Chondrocyte (in vitro differentiated cells): ENCODE measurements around the gene FREM2. TPM values are rescaled to one million over a fixed set of nuclear protein-coding genes. Genes with fewer than 3 reads are reported as not detected.

Source experiments
- DNase-seq: peaks from one replicate; pipeline ENCODE4 v3.0.0; 2021; ENCODE audit warnings: mixed read lengths, low spot score
- H3K27ac Mint-ChIP-seq: one replicate; pipeline ENCODE4 v1.8.0; 2021; ENCODE audit warnings: mild to moderate bottlenecking, moderate library complexity, mixed read lengths; ENCODE audit not compliant: unreplicated experiment
- H3K27me3 Mint-ChIP-seq: 2 replicates; pipeline ENCODE4 v1.8.0; 2021; ENCODE audit warnings: low read depth, mixed read lengths
- H3K36me3 Mint-ChIP-seq: 2 replicates; pipeline ENCODE4 v1.8.0; 2021; ENCODE audit warnings: low read depth, mixed read lengths
- H3K4me1 Mint-ChIP-seq: 2 replicates; pipeline ENCODE4 v1.8.0; 2021; ENCODE audit warnings: low read depth, mild to moderate bottlenecking, mixed read lengths
- H3K4me3 Mint-ChIP-seq: one replicate; pipeline ENCODE4 v1.8.0; 2021; ENCODE audit warnings: mild to moderate bottlenecking, moderate library complexity, mixed read lengths; ENCODE audit not compliant: unreplicated experiment
- H3K9me3 Mint-ChIP-seq: 2 replicates; pipeline ENCODE4 v1.8.0; 2021; ENCODE audit warnings: low read depth, mixed read lengths
- total RNA-seq: library from RNA; stranded (reverse); gene quantifications from 3 replicates; pipeline ENCODE4 v1.2.1, GENCODE V29; 2021
- TF ChIP-seq, protein P1 (sequence below): fragments of 200-600 bp; sonication (generic); IDR thresholded peaks from 2 replicates; pipeline ENCODE4 v1.5.0; 2021; ENCODE audit warnings: antibody characterized with exemption, mild to moderate bottlenecking, moderate library complexity

The FREM2 gene
- total RNA-seq, 1 donor from 2014 or later = 0.07 TPM

- TF ChIP-seq, protein P1, sequence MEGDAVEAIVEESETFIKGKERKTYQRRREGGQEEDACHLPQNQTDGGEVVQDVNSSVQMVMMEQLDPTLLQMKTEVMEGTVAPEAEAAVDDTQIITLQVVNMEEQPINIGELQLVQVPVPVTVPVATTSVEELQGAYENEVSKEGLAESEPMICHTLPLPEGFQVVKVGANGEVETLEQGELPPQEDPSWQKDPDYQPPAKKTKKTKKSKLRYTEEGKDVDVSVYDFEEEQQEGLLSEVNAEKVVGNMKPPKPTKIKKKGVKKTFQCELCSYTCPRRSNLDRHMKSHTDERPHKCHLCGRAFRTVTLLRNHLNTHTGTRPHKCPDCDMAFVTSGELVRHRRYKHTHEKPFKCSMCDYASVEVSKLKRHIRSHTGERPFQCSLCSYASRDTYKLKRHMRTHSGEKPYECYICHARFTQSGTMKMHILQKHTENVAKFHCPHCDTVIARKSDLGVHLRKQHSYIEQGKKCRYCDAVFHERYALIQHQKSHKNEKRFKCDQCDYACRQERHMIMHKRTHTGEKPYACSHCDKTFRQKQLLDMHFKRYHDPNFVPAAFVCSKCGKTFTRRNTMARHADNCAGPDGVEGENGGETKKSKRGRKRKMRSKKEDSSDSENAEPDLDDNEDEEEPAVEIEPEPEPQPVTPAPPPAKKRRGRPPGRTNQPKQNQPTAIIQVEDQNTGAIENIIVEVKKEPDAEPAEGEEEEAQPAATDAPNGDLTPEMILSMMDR = no peak
- Mint-ChIP-seq H3K27me3 (no peaks in the 10 kb centered on the region), H3K27ac (no peak overlapping the region), H3K4me3 (no peak overlapping the region), H3K4me1 (no peaks in the 10 kb centered on the region), H3K9me3 (no peaks in the 10 kb centered on the region), H3K36me3 (no peaks in the 10 kb centered on the region)
- DNase-seq = no peak
Observed at GRCh38 chr13:38705365-38705764, 18.5 kb downstream of the FREM2 start.

DNA sequence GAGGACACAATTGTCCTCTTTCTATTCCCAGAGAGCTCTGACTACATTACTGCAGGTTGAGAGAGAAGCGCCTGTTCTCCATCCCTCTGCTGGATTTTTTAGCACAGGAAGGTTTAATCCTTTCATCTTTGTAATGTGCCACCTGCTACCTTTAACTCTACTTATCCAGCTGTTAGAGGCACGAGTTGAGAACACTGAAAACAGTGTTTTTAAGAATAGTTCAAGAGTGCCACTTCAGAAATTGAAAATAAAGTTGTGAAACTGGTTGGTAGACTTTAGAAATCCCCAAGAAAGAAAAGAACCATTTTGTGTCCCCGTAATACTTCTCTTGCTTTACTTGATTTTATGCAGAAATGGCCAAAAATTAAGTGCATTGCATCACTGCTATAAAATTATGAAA, 20.6 kb downstream of the FREM2 start:
- H3K4me3 Mint-ChIP-seq = no peak overlapping the region
- no peak for DNase-seq

DNA sequence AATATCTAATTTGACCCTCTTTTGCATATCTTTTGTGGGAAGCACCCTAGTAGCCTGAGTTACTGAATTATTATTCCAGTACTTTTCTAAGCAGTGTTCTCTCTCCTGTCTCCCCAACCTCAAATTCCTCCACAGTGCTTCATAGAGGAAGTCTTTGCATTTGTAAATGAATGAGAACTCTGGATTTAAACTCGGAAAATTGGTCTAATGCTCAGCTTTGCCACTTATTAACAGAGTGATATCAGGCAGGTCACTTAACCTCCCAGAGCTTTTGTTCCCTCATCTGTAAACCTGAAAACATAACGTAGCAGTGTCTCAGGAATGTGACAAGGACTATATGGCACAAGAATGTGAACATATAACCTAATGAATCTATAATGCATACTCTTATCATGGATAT, 26.2 kb downstream of the FREM2 start:
- no peak for DNase-seq
- no peaks in the 10 kb centered on the region for H3K36me3 Mint-ChIP-seq
- TF ChIP-seq, protein P1 = no peak
- H3K27ac Mint-ChIP-seq = no peak overlapping the region
- no peaks in the 10 kb centered on the region for H3K9me3 Mint-ChIP-seq
- H3K27me3 Mint-ChIP-seq = no peaks in the 10 kb centered on the region
- H3K4me3 Mint-ChIP-seq = no peak overlapping the region
- H3K4me1 Mint-ChIP-seq = no peaks in the 10 kb centered on the region

More for the DNA sequence above, 20.6 kb downstream of the FREM2 start:
- no peaks in the 10 kb centered on the region for H3K36me3 Mint-ChIP-seq
- no peak overlapping the region for H3K27ac Mint-ChIP-seq
- H3K27me3 Mint-ChIP-seq = no peaks in the 10 kb centered on the region
- TF ChIP-seq, protein P1 = no peak
- no peaks in the 10 kb centered on the region for H3K4me1 Mint-ChIP-seq
- no peaks in the 10 kb centered on the region for H3K9me3 Mint-ChIP-seq

DNA sequence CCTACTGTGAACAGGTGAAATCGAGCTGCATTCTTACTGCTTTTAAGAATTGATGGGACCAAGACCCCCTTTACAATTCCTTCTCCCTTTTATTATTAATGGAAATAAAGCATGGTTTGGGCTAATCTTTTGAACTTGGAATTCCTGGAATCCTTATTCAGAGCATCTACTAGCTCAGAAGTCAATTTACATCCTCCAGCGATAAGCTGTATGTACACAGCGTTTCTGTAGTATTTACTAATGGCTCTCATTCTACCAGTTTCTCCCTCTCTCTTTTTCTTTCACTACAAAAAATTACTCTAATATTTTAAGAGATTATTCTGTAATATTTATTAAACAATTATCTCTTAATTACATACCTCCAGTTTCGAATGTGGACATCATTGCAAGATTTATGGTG, 31.5 kb downstream of the FREM2 start:
- H3K36me3 Mint-ChIP-seq = no peaks in the 10 kb centered on the region
- H3K4me1 Mint-ChIP-seq = no peaks in the 10 kb centered on the region
- H3K4me3 Mint-ChIP-seq = no peak overlapping the region
- no peaks in the 10 kb centered on the region for H3K27me3 Mint-ChIP-seq
- no peak overlapping the region for H3K27ac Mint-ChIP-seq
- DNase-seq = no peak
- TF ChIP-seq, protein P1 = no peak
- no peaks in the 10 kb centered on the region for H3K9me3 Mint-ChIP-seq

DNA sequence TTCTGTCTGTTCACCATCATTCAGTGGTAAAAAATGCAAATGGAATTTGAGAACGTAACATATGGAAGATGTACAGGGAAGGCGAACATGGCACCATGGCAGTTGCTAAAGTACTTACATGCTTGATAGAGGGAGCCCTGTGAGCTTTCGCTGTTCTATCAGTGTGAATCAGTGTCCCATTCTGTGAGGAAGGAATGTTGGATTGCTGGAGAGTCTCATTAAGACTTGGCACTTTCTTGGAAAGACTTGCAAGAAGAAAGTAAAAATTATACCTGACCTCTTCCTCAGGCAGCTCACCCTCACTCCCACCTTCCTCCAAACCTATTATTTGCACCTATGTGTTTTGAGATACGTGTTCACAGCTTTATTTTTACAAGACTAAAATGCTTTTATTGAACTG, 43.5 kb downstream of the FREM2 start:
- no peak overlapping the region for H3K27ac Mint-ChIP-seq
- TF ChIP-seq, protein P1 = no peak
- no peak overlapping the region for H3K4me3 Mint-ChIP-seq

More for the DNA sequence above, 43.5 kb downstream of the FREM2 start:
- H3K27me3 Mint-ChIP-seq = peaks cover 5% of the 10 kb centered on the region
- H3K36me3 Mint-ChIP-seq = no peaks in the 10 kb centered on the region
- H3K4me1 Mint-ChIP-seq = no peaks in the 10 kb centered on the region
- DNase-seq = no peak
- no peaks in the 10 kb centered on the region for H3K9me3 Mint-ChIP-seq
